Putamen (tissue), 1 donor: Measurements from ENCODE around the gene APOL5.
"Not testable (repeated sequence)": the region's sequence is repeated elsewhere in the genome, so short reads cannot be mapped to it uniquely, and the experiment has no call there.

Source experiments
- DNase-seq: peaks from one replicate; pipeline ENCODE4 v3.0.0-alpha.2; 2016; ENCODE audit warnings: low spot score

The APOL5 gene

DNA sequence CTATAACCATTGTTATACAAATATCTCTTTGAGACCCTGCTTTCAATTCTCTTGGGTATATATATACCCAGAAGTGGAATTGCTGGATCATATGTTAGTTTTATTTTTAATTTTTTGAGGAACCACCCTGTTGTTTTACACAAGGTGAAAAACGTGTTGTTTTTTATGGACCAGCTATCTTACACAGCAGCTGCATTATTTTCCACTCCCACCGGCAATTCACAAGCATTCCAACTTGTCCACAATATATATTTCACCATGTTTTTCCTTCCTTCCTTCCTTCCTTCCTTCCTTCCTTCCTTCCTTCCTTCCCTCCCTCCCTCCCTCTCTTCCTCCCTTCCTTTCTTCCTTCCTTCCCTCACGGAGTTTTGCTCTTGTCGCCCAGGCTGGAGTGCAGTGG lies 6.3 kb upstream of the APOL5 start:
- no peak for DNase-seq

DNA sequence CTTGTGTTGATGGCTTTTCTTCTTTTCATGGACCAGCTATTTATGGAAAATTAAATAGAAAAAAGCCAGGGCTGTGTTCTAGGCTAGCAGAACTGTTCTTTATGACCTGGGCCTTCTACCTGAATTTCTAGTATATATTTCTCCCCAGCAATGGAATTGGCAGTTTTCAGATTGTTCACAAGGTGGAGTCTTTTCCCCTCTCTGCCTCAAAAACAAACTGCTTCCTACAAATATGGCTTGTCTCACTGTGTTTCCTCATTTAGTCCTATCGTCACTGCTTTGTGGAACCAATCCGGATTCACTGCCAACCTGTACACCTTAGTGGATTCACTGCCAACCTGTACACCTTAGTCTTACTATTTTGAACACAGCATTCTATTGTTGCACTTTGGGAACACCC lies 5.0 kb upstream of the APOL5 start:
- no peak for DNase-seq

GRCh38 chr22:35719212-35719875 lies 1.7 kb downstream of the APOL5 start:
- no peak for DNase-seq

DNA sequence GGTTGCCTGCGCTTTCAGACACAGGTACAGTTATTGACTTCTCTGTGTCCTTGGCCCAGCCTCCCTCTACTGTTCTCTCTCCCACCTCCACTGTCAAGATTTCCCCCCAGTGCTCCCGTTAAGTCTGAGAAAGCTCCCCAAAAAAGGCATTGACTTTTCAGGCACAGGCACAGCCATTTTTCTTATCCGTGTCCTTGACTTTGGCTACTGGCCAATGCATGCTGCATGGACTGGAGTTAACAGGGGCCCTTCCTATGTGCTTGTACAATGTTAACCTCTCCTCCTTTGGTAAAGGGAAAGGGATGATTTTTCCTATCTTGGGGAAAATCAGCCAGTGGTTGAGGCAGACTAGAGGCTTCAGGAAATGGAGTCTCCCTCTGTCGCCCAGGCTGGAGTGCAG lies 4.3 kb downstream of the APOL5 start:
- no peak for DNase-seq

- DNase-seq: no peak
Observed at GRCh38 chr22:35725521-35725920, 7.8 kb downstream of the APOL5 start.

GRCh38 chr22:35726398-35726797 lies 8.7 kb downstream of the APOL5 start:
- DNase-seq: no peak

GRCh38 chr22:35726933-35727332 lies 9.3 kb downstream of the APOL5 start:
- DNase-seq: no peak

DNA sequence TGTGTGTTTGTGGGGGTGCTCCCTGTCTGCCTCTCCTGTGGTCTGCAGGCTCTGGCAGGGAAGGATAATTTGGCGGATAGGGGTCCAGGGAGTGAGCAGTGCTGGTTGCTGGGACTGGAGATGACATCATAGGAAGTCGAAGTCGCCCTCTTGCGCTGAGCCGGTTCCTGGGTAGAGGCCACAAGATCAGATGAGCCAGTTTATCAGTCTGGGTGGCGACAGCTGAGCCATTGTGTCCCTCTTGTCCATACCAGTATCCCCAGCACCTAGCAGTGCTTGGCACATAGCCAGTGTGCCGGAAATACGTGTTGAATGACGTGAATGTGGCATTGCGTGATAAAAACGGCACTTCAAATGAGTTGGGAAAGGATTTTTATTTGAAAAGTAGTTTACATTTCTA lies 9.8 kb downstream of the APOL5 start:
- DNase-seq: no peak

GRCh38 chr22:35728639-35729308 lies 11.1 kb downstream of the APOL5 start:
- no peak for DNase-seq

DNA sequence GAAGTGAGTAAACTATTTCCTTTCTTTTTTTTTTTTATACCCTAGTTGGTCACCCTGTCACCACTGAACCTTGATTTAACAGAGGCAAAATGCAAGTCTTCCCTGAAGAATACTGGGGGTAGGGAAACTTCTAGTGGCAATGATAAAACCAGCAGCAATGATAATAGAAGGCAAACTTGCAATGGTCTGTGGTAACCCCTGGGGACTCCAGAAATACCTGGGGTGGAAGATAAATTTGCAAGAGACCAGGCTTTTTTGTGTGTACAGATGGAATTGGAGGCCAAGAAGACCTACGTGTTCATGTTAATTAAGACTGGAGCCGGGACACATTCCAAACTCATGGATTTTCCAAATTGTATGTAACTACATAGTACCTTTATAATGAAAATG lies 11.6 kb downstream of the APOL5 start:
- DNase-seq: no peak

GRCh38 chr22:35731321-35731720 lies 13.6 kb downstream of the APOL5 start:
- DNase-seq: no peak

- DNase-seq: no peak
Observed at GRCh38 chr22:35732116-35732515, 14.4 kb downstream of the APOL5 start.

DNA sequence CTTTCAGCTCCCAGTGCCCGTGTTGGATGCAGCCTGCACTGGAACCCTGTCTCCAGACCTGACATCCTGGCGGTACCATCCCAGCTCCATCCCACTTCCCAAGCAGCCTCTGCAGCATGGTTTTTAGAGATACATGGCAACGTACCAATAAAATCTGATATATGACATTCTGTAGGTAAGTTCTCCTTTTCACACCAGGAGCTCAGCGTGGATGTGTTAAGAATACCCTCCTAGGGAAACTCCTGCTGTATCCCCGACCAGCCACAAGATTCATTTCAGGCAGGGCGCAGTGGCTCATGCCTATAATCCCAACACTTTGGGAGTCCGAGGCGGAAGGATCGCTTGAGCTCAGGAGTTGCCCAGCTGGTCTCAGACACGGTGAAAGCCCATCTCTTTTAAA lies 15.4 kb downstream of the APOL5 start:
- DNase-seq: no peak

DNA sequence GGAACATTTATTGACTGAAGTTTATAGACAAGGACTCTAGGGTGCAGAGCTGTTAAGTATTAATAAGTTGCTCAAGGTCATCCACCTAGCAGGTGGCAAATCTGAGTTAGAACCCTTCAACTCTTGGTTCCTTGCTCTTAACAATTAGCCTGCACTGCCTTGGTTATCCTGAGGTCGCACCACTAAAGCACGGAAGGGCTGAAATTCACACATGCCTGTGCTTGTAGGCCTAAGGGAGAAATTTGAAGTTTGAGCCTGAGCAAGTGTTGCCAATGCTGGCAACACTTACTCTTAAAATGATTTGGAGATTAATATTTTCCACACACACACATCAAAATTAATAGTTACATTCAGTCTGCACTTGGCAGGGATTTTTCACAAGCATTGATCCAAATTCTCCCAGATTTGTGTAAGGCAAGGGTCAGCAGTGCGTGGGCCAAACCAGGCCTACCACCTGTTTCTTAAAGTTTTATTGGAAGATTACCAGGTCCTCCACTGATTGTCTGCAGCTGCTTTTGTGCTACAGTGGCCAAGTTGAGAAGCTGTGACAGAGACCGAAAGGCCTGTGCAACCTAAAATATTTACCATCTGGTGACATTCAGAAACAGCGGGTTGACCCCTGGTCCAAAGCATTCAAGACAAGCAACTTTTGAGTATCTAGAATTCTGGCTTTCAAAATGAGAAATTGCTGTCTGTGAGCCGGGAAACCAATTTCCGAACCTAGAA lies 16.3 kb downstream of the APOL5 start:
- DNase-seq: no peak

DNA sequence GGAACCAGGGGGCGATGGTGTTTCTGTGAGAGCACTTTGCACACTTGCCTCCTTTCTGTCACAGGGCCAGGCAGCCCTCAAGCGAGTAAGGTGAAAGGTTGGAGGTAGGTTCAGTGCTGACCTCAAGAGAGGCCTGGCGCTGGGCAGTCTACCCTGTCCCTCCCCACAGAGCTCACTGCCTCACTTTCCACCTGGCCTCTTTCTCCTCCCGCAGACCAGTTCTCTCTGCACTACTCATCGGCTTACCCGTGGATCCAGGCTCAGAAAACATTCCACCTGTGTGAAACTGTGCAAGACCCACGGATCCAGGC lies 16.8 kb downstream of the APOL5 start:
- DNase-seq: no peak

DNA sequence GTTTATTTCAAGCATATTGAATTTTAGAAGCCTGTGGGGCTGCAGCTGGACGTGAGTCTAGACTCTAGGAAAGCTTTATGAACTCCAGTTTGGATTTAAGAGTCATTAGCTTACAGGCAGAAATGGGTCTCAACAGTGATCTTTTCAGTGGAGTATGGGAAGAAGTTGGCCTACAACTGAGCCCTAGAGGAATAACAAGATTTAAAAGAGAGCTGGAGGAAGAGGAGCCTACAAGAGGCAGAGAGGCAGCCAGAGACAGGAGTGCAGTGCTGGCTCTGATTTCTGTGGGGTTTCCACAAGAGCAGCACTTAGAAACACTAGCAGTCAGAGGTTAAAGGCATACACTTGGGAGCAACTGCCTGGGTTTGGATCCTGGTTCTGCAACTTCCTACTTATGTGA lies 17.9 kb downstream of the APOL5 start:
- no peak for DNase-seq

- no peak for DNase-seq
Observed at GRCh38 chr22:35736166-35736565, 18.5 kb downstream of the APOL5 start.

- DNase-seq: no peak
Observed at GRCh38 chr22:35736701-35737100, 19.0 kb downstream of the APOL5 start.

- not testable (repeated sequence) for DNase-seq
Observed at GRCh38 chr22:35737886-35738285, 20.2 kb downstream of the APOL5 start.

GRCh38 chr22:35739076-35739930 lies 21.6 kb downstream of the APOL5 start:
- no peak for DNase-seq

DNA sequence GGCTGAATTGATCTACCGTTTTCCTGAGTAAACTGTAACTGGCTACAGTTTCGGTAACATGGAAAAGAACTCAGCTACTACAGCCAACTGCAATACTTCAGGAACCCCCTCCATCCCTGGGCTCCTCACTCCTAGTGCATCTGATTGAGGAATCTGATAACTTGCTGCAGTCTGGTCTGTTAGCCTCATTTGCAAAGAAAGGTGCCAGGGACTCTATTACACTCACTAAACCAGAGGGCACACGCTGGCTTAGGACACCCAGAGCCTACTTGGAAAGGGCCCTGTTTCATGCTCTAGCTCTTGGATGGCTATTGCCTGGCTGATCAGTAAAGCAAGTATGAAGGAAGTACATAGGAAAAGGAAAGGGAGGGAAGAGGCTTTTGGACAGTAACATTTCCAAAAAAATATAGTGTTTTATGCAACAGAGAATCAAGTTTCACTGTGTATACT lies 22.3 kb downstream of the APOL5 start:
- no peak for DNase-seq

DNA sequence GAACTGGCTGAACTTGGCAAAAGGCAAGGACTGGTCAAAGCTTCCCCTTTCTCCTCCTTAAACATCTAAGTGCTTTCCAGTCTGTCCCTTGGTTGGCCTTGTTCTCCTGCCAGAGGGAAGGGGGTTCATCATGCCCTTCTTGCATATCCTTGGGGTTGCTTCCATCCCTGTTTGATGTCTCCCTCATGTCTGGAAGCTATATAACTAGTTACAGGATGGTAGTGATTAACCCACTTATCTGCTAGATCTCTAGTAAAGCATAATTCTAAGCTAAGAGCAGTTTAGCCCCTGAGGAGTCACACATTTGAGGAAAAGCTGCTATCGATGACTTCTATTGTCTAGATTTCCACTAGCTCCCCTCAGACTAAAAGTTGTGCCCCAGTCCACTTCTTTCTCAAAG lies 22.9 kb downstream of the APOL5 start:
- no peak for DNase-seq
